ENCODE results near the gene LETM1.

LETM1 gene

DNA sequence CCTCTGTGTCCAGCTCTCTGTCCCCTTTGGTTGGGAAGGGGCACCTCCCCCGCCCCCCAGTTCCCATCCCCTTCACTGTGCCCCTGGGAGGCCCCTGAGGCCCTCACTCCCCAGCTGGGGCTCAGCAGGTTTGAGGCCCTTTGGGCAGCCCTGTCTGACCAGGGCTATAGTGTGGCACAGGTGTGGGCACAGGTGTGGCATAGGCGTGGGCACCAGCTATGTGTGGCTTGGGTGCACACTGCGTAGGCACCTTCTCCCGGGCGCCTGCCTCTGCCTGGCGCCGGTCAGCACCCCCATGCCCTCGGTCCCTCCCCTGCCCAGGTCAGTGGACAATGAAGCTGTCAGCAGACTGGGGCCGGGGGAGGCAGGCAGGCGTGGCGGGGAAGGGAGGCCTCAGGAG lies 70.4 kb downstream of the LETM1 start:
- ChIA-PET POLR2A (ENCODE audit: low non-redundant PET) (no interaction called here), CTCF (no interaction called here)
- DNase-seq (ENCODE audit: low spot score): no peak
- TF ChIP-seq, protein P1, sequence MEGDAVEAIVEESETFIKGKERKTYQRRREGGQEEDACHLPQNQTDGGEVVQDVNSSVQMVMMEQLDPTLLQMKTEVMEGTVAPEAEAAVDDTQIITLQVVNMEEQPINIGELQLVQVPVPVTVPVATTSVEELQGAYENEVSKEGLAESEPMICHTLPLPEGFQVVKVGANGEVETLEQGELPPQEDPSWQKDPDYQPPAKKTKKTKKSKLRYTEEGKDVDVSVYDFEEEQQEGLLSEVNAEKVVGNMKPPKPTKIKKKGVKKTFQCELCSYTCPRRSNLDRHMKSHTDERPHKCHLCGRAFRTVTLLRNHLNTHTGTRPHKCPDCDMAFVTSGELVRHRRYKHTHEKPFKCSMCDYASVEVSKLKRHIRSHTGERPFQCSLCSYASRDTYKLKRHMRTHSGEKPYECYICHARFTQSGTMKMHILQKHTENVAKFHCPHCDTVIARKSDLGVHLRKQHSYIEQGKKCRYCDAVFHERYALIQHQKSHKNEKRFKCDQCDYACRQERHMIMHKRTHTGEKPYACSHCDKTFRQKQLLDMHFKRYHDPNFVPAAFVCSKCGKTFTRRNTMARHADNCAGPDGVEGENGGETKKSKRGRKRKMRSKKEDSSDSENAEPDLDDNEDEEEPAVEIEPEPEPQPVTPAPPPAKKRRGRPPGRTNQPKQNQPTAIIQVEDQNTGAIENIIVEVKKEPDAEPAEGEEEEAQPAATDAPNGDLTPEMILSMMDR (conservative IDR thresholded peaks at IDR 0.05; ENCODE audit: low read depth): no peak
- peak overlapping the region; percentile 91 for H3K27ac ChIP-seq

DNA sequence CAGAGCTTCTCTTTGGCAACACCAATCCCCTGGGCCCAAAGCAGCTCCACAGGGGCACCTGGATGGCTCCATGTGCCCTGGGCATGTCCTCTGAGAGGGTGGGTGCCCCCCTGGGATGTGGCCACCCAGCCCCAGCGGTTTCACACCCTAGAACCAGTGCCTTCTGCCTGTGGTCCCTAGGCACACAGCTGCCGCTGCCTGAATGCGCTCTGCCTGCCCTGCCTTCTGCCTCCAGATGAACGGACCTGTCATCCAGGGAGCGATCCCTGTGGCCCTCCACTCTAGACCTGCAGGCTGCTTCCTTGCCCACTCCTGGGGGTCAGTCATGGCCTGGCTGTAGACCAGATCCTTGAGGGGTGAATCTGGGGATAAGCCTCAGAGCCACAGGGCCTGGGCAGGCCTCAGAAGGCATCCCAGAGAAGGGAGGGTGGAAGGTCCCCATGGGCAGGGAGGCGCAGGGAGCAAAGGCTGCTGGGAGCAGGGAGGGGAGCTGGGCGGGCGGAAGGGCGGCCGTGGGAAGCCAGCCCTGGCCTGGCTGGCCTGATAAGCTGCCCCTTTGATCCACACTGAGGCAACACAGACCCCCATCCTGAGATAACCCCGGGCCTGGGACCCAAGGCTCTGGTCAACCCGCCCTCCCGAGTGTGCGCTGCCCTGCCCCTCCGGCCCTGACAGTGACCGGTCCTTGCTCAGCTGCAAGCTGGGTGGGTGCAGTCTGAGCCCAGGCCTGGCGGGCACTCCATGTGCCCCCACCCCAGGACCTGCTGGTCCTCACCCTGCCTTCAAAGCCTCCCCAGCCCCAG lies 71.0 kb downstream of the LETM1 start:
- ChIA-PET CTCF (interaction anchor here (0.7 kb wide), 1 partner anchor 57 kb away, joined by 4 read pairs; no protein-coding TSS in a partner anchor), POLR2A (ENCODE audit: low non-redundant PET) (no interaction called here)
- peak overlapping the region; percentile 91 for H3K27ac ChIP-seq
- DNase-seq (ENCODE audit: low spot score): no peak
- TF ChIP-seq, protein P1 (conservative IDR thresholded peaks at IDR 0.05; ENCODE audit: low read depth): no peak

DNA sequence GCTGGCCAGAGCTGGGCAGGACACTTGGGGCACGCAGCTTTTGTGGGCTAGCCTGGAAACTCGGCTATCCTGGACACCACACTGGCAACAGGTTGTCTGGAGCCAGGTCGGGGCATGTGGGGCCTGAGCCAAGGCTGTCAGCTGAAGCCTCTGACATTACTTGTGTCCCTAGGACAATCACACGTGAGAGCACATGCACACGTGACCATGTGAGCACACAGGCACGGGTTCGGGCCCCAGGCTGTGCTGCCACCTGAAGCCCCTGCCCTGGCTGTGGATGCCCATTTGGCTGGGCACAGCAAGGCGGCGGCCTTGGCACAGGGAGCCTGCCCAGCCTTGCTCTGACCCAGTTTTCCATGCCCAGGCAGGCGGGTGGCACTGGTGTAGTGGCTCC lies 71.6 kb downstream of the LETM1 start:
- ChIA-PET CTCF (interaction anchor here (0.6 to 0.8 kb wide), 3 partner anchors 26 to 57 kb away, joined by 3 to 4 read pairs (median 3); no protein-coding TSS in a partner anchor), POLR2A (ENCODE audit: low non-redundant PET) (no interaction called here)
- DNase-seq (ENCODE audit: low spot score): no peak
- H3K27ac ChIP-seq: peak overlapping the region; percentile 91
- TF ChIP-seq, protein P1 (conservative IDR thresholded peaks at IDR 0.05; ENCODE audit: low read depth): no peak

DNA sequence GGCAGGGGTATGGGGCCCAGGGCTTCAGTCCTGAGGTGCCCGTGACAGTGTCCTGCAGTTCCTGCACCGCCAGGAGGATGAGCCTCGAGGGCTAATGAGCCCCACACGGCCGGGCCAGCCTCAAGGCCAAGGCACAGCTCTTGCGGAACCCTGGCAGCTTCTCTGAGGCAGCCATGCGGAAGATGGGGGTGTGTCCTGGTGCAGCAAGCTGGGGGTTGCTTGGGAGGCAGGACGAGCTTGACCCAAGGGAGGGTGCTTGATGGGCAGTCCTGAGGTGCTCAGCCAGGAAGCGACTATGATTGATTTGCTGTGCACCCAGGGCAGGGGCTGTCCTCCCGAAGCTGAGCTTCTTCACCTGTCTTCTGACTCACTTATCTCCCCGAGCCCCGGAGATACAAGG lies 72.0 kb downstream of the LETM1 start:
- DNase-seq (ENCODE audit: low spot score): no peak
- H3K27ac ChIP-seq: peak overlapping the region; percentile 91
- ChIA-PET POLR2A (ENCODE audit: low non-redundant PET) (no interaction called here), CTCF (interaction anchor here (0.6 to 0.8 kb wide), 2 partner anchors 26 kb away, joined by 3 read pairs; no protein-coding TSS in a partner anchor)
- TF ChIP-seq, protein P1 (conservative IDR thresholded peaks at IDR 0.05; ENCODE audit: low read depth): no peak

DNA sequence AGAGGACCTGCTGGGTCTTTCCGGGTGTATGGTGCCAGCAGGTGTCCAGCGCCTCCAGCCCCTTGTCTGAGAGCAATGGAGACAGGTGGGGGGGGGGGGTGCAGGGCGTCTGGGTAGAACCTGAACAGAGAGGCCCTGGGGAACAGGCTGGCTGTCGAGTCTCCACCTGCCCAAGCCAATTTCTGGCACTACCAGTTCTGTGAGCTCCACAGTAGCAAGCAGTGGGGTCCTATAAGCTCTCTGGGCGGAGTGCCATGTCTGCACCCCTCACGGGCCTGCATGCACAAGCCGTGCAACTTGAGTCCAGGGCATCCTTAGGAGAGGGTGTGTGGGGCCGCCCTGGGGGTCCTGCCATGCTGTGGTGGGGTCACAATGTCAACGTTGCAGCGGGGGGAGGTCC lies 72.9 kb downstream of the LETM1 start:
- DNase-seq (ENCODE audit: low spot score): no peak
- ChIA-PET CTCF (interaction anchor here (0.7 to 1.1 kb wide), 2 partner anchors 27 to 35 kb away, joined by 5 to 6 read pairs; no protein-coding TSS in a partner anchor), POLR2A (ENCODE audit: low non-redundant PET) (no interaction called here)
- TF ChIP-seq, protein P1 (conservative IDR thresholded peaks at IDR 0.05; ENCODE audit: low read depth): no peak
- peak overlapping the region; percentile 91 for H3K27ac ChIP-seq

DNA sequence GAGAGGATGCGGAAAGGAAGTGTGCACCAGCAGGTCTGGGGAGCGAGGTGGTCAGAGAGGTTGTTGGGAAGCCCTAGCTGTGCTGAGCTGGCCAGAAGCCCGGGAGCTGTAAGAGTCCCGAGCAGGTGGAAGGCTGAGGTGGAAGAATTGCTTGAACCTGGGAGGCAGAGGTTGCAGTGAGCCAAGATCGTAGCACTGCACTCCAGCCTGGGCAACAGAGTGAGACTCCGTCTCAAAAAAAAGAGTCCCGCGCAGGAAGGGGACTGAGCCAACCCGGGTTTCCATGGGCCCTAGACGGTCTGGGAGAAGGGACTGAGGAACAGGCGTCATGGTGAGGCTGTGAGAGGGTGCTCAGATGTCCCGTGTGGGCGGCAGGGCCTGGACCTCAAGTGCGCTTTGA lies 75.5 kb downstream of the LETM1 start:
- CTCF ChIA-PET: interaction anchor here (0.9 kb wide), 1 partner anchor 13 kb away, joined by 3 read pairs; no protein-coding TSS in a partner anchor
- peak overlapping the region; percentile 91 for H3K27ac ChIP-seq
- POLR2A ChIA-PET (ENCODE audit: low non-redundant PET): interaction anchor here (1.1 kb wide), 1 partner anchor 13 kb away, joined by 3 read pairs; the partner anchor contains the start of gene FGFR3
- TF ChIP-seq, protein P1 (conservative IDR thresholded peaks at IDR 0.05; ENCODE audit: low read depth): no peak
- DNase-seq (ENCODE audit: low spot score): no peak

Measured in RWPE1 (cell line).